ENCODE measurements around the gene PCDH15.

PCDH15 gene

GRCh38 chr10:54319341-54319740, 481.7 kb downstream of the PCDH15 start:
- no peak overlapping the region for H3K4me3 ChIP-seq (ENCODE audit: low read length in 2 of 2)

GRCh38 chr10:54318470-54318869, 482.6 kb downstream of the PCDH15 start:
- Histone ChIP-seq H3K9ac (ENCODE audit: low read depth, low read length, poor library complexity) (no peak overlapping the region), H3K4ac (ENCODE audit: low read length) (no peak overlapping the region), H3K18ac (ENCODE audit: low read length) (no peak overlapping the region), H2AFZ (ENCODE audit: low read length) (no peak overlapping the region), H2BK5ac (ENCODE audit: low read length) (no peak overlapping the region), H2BK15ac (ENCODE audit: low read length) (no peak overlapping the region), H3K4me2 (ENCODE audit: insufficient read depth, low read length, poor library complexity, severe bottlenecking) (no peak overlapping the region), H3K4me3 (ENCODE audit: low read length in 2 of 2) (no peak overlapping the region), H2BK120ac (ENCODE audit: low read depth, low read length) (no peak overlapping the region), H3K27ac (replicated peaks; ENCODE audit: low read length) (no peak overlapping the region), H3K14ac (ENCODE audit: low read length) (no peak overlapping the region), H2BK12ac (ENCODE audit: low read length) (no peak overlapping the region), H3K27me3 (ENCODE audit: control insufficient read depth in 3 of 3, insufficient read depth in 3 of 3, low read depth in 1 of 3, low read length in 3 of 3) (no peaks in the 10 kb centered on the region), H3K9me3 (replicated peaks in 1 of 2; ENCODE audit: control insufficient read depth in 2 of 2, insufficient read depth in 1 of 2, low read depth in 1 of 2, low read length in 2 of 2) (peaks cover 0 to 2% of the 10 kb centered on the region in 2 donors), H3K79me1 (ENCODE audit: low read depth, low read length) (no peaks in the 10 kb centered on the region), H4K8ac (ENCODE audit: low read depth, low read length) (no peak overlapping the region), H3K4me1 (ENCODE audit: control insufficient read depth in 2 of 2, insufficient read depth in 1 of 2, low read depth in 1 of 2, low read length in 2 of 2) (no peaks in the 10 kb centered on the region), H3K23ac (ENCODE audit: low read depth, low read length, poor library complexity) (no peak overlapping the region), H3K36me3 (replicated peaks in 1 of 2; ENCODE audit: control insufficient read depth in 2 of 2, insufficient read depth in 2 of 2, low read length in 2 of 2) (no peaks in the 10 kb centered on the region), H4K91ac (ENCODE audit: low read depth, low read length, poor library complexity) (no peak overlapping the region), H2AK5ac (ENCODE audit: low read depth, low read length) (no peak overlapping the region)
- no CpG with 5 or more reads among the region's 1 CpG for WGBS, 2 donors (ENCODE audit: extremely low coverage in 2 of 2, insufficient read length in 2 of 2, insufficient replicate concordance in 1 of 2)
- no peak for DNase-seq (ENCODE audit: low spot score)

More at GRCh38 chr10:54319341-54319740, 481.7 kb downstream of the PCDH15 start:
- Histone ChIP-seq H2BK12ac (ENCODE audit: low read length) (no peak overlapping the region), H4K8ac (ENCODE audit: low read depth, low read length) (no peak overlapping the region), H2BK5ac (ENCODE audit: low read length) (no peak overlapping the region), H3K14ac (ENCODE audit: low read length) (no peak overlapping the region), H3K4me1 (ENCODE audit: control insufficient read depth in 2 of 2, insufficient read depth in 1 of 2, low read depth in 1 of 2, low read length in 2 of 2) (no peaks in the 10 kb centered on the region), H3K23ac (ENCODE audit: low read depth, low read length, poor library complexity) (no peak overlapping the region), H3K79me1 (ENCODE audit: low read depth, low read length) (no peaks in the 10 kb centered on the region), H3K9ac (ENCODE audit: low read depth, low read length, poor library complexity) (no peak overlapping the region), H2AK5ac (ENCODE audit: low read depth, low read length) (no peak overlapping the region), H3K27ac (replicated peaks; ENCODE audit: low read length) (no peak overlapping the region), H2BK120ac (ENCODE audit: low read depth, low read length) (no peak overlapping the region), H3K9me3 (replicated peaks in 1 of 2; ENCODE audit: control insufficient read depth in 2 of 2, insufficient read depth in 1 of 2, low read depth in 1 of 2, low read length in 2 of 2) (peaks cover 0 to 2% of the 10 kb centered on the region in 2 donors), H3K4ac (ENCODE audit: low read length) (no peak overlapping the region), H2AFZ (ENCODE audit: low read length) (no peak overlapping the region), H3K27me3 (ENCODE audit: control insufficient read depth in 3 of 3, insufficient read depth in 3 of 3, low read depth in 1 of 3, low read length in 3 of 3) (no peaks in the 10 kb centered on the region), H3K4me2 (ENCODE audit: insufficient read depth, low read length, poor library complexity, severe bottlenecking) (no peak overlapping the region), H2BK15ac (ENCODE audit: low read length) (no peak overlapping the region), H3K18ac (ENCODE audit: low read length) (no peak overlapping the region), H4K91ac (ENCODE audit: low read depth, low read length, poor library complexity) (no peak overlapping the region), H3K36me3 (replicated peaks in 1 of 2; ENCODE audit: control insufficient read depth in 2 of 2, insufficient read depth in 2 of 2, low read length in 2 of 2) (no peaks in the 10 kb centered on the region)
- no peak for DNase-seq (ENCODE audit: low spot score)
- no CpG with 5 or more reads among the region's 2 CpGs for WGBS, 2 donors (ENCODE audit: extremely low coverage in 2 of 2, insufficient read length in 2 of 2, insufficient replicate concordance in 1 of 2)

GRCh38 chr10:54314430-54314829, 486.6 kb downstream of the PCDH15 start:
- WGBS, 2 donors (ENCODE audit: extremely low coverage in 2 of 2, insufficient read length in 2 of 2, insufficient replicate concordance in 1 of 2): no CpG with 5 or more reads among the region's 3 CpGs
- Histone ChIP-seq H3K14ac (ENCODE audit: low read length) (no peak overlapping the region), H2AFZ (ENCODE audit: low read length) (no peak overlapping the region), H2BK5ac (ENCODE audit: low read length) (no peak overlapping the region), H3K27me3 (ENCODE audit: control insufficient read depth in 3 of 3, insufficient read depth in 3 of 3, low read depth in 1 of 3, low read length in 3 of 3) (no peaks in the 10 kb centered on the region), H2AK5ac (ENCODE audit: low read depth, low read length) (no peak overlapping the region), H4K91ac (ENCODE audit: low read depth, low read length, poor library complexity) (no peak overlapping the region), H3K4me3 (ENCODE audit: low read length in 2 of 2) (no peak overlapping the region), H4K8ac (ENCODE audit: low read depth, low read length) (no peak overlapping the region), H2BK120ac (ENCODE audit: low read depth, low read length) (no peak overlapping the region), H3K79me1 (ENCODE audit: low read depth, low read length) (no peaks in the 10 kb centered on the region), H2BK15ac (ENCODE audit: low read length) (no peak overlapping the region), H3K18ac (ENCODE audit: low read length) (no peak overlapping the region), H3K9ac (ENCODE audit: low read depth, low read length, poor library complexity) (no peak overlapping the region), H3K4me2 (ENCODE audit: insufficient read depth, low read length, poor library complexity, severe bottlenecking) (no peak overlapping the region), H3K36me3 (replicated peaks in 1 of 2; ENCODE audit: control insufficient read depth in 2 of 2, insufficient read depth in 2 of 2, low read length in 2 of 2) (no peaks in the 10 kb centered on the region), H3K23ac (ENCODE audit: low read depth, low read length, poor library complexity) (no peak overlapping the region), H3K9me3 (replicated peaks in 1 of 2; ENCODE audit: control insufficient read depth in 2 of 2, insufficient read depth in 1 of 2, low read depth in 1 of 2, low read length in 2 of 2) (peaks cover 0 to 2% of the 10 kb centered on the region in 2 donors), H3K4me1 (ENCODE audit: control insufficient read depth in 2 of 2, insufficient read depth in 1 of 2, low read depth in 1 of 2, low read length in 2 of 2) (no peaks in the 10 kb centered on the region), H3K27ac (replicated peaks; ENCODE audit: low read length) (no peak overlapping the region), H3K4ac (ENCODE audit: low read length) (no peak overlapping the region), H2BK12ac (ENCODE audit: low read length) (no peak overlapping the region)
- DNase-seq (ENCODE audit: low spot score): no peak

GRCh38 chr10:54284526-54285193, 516.4 kb downstream of the PCDH15 start:
- Histone ChIP-seq H3K4me2 (ENCODE audit: insufficient read depth, low read length, poor library complexity, severe bottlenecking) (no peak overlapping the region), H3K4me1 (ENCODE audit: control insufficient read depth in 2 of 2, insufficient read depth in 1 of 2, low read depth in 1 of 2, low read length in 2 of 2) (no peaks in the 10 kb centered on the region), H3K9ac (ENCODE audit: low read depth, low read length, poor library complexity) (no peak overlapping the region), H3K4ac (ENCODE audit: low read length) (no peak overlapping the region), H2BK5ac (ENCODE audit: low read length) (no peak overlapping the region), H3K27me3 (ENCODE audit: control insufficient read depth in 3 of 3, insufficient read depth in 3 of 3, low read depth in 1 of 3, low read length in 3 of 3) (no peaks in the 10 kb centered on the region), H3K4me3 (ENCODE audit: low read length in 2 of 2) (no peak overlapping the region), H4K91ac (ENCODE audit: low read depth, low read length, poor library complexity) (no peak overlapping the region), H3K27ac (replicated peaks; ENCODE audit: low read length) (no peak overlapping the region), H2BK120ac (ENCODE audit: low read depth, low read length) (no peak overlapping the region), H2AFZ (ENCODE audit: low read length) (no peak overlapping the region), H4K8ac (ENCODE audit: low read depth, low read length) (no peak overlapping the region), H3K9me3 (replicated peaks in 1 of 2; ENCODE audit: control insufficient read depth in 2 of 2, insufficient read depth in 1 of 2, low read depth in 1 of 2, low read length in 2 of 2) (no peaks in the 10 kb centered on the region), H2BK15ac (ENCODE audit: low read length) (no peak overlapping the region), H3K79me1 (ENCODE audit: low read depth, low read length) (peaks cover 1% of the 10 kb centered on the region), H3K36me3 (replicated peaks in 1 of 2; ENCODE audit: control insufficient read depth in 2 of 2, insufficient read depth in 2 of 2, low read length in 2 of 2) (no peaks in the 10 kb centered on the region), H2AK5ac (ENCODE audit: low read depth, low read length) (no peak overlapping the region), H3K14ac (ENCODE audit: low read length) (no peak overlapping the region), H2BK12ac (ENCODE audit: low read length) (no peak overlapping the region), H3K18ac (ENCODE audit: low read length) (no peak overlapping the region), H3K23ac (ENCODE audit: low read depth, low read length, poor library complexity) (no peak overlapping the region)
- DNase-seq (ENCODE audit: low spot score): no peak
- WGBS, 2 donors (ENCODE audit: extremely low coverage in 2 of 2, insufficient read length in 2 of 2, insufficient replicate concordance in 1 of 2): no CpG with 5 or more reads among the region's 2 CpGs

Data from neuronal stem cell (in vitro differentiated cells).